GM18511 (cell line): ENCODE measurements around the gene OR7D4.
"Not testable (repeated sequence)": the region's sequence is repeated elsewhere in the genome, so short reads cannot be mapped to it uniquely, and the experiment has no call there.

Experiments used
- ATAC-seq: cut with Tn5 transposase; IDR thresholded peaks from one replicate; pipeline ENCODE4 v1.9.1; 2021; ENCODE audit warnings: mild to moderate bottlenecking, moderate library complexity; ENCODE audit not compliant: unreplicated experiment

The OR7D4 gene

DNA sequence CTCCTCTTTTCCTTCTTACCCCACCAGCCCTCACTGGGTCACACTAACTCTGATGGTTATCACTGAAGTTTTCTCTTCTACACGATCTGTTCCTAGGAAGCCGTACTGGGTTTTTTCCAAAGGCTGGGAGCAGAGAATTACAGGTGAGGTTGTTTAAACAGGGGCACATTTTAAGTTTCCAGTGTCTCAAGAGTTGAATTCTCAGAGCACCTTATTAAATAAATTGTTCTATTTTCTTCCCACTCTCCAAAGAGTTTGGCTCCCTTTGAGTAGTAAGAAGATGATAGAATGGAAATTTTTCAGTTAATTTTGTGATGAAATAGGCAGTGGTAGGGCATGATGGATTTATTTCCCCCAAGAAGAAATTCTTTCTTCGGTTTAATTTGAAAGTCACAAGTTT, at the start of gene OR7D4:
TSS of gene OR7D4 (minus strand) at position 101 of the 400 bp plus-strand sequence. CDS start 4,752 bp downstream, outside the sequence.
- ATAC-seq, result no peak

- ATAC-seq, result no peak
These were observed 31.8 kb upstream of the OR7D4 start for GRCh38 chr19:9251236-9251635.

DNA sequence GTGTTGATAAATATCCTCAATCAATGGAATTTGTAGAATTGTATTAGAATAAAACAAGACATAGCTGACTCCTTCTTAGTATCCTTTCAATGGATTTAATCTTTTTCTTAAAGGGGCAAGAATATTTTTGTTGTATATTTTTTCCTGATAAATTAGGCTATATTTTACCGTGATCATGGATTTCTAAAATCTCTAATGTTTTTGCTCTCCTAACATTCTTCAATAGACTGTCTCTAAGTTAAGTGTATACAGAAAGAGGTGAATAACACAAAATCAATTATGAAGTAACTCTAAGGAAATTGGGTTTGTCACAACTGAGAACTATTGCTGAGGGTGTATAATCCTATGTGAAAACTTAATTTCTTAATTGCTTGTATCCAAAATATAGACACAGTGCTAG, 31.2 kb upstream of the OR7D4 start, which contains the start of gene OR7E24:
TSS of gene OR7E24 (plus strand) at position 301 of the 400 bp plus-strand sequence. CDS start 114 bp downstream, outside the sequence.
- no peak for ATAC-seq

DNA sequence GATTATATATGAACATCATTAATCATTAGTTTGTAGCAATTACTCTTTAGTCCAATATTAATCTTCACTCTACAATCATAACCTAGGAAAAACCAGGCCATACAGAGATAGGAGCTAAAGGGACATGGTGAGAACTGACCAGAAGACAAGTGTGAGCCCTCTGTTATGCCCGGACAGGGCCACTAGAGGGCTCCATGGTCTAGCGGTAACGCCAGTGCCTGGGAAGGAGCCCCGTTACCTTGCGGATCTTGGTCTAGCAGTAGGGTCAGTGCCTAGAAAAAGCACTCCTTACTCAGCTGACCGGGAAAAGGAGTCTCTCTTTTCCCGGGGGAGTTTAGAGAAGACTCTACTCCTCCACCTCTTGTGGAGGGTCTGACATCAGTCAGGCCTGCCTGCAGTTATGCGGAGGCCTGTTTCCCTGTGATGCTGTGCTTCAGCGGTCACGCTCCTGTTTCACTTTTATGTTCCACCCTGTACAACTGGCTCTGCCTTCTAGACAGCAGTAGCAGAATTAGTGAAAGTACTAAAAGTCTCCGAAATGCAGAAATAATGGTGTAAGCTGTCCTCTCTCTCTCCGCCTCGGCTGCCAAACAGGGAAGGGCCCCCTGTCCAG, 13.8 kb downstream of the OR7D4 start:
- ATAC-seq, result no peak

GRCh38 chr19:9198044-9198443, 21.3 kb downstream of the OR7D4 start:
- ATAC-seq, result not testable (repeated sequence)

DNA sequence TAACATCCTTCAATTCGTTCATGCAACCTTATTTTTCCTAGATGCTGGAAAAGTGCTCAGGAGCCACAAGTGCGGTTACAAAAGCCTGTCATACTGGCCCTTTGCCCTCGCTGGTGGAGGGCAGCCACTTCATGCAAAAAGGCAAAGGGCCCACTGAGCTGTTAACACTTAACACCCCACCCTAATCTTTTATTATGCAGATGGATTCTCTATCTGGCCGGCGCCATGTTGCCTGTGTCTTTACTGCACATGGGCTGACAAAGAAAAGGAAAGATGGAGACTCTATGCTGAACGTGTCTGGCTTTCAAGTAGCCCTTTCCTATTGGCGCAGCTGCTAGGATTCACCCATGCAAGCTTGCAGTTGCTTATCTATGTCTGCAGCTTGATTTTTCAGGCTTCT, 29.9 kb downstream of the OR7D4 start:
- ATAC-seq, result no peak

- no peak for ATAC-seq
These were observed 32.2 kb downstream of the OR7D4 start for GRCh38 chr19:9187191-9187590.

- no peak for ATAC-seq
These were observed 36.4 kb downstream of the OR7D4 start for GRCh38 chr19:9183000-9183399.

- ATAC-seq, result no peak
These were observed 40.5 kb downstream of the OR7D4 start, which contains the start of gene OR7D2 for GRCh38 chr19:9178901-9179300. Gene OR7D2 (plus strand): TSS chr19:9178979. CDS start chr19:9185782, 6,803 bp downstream.

DNA sequence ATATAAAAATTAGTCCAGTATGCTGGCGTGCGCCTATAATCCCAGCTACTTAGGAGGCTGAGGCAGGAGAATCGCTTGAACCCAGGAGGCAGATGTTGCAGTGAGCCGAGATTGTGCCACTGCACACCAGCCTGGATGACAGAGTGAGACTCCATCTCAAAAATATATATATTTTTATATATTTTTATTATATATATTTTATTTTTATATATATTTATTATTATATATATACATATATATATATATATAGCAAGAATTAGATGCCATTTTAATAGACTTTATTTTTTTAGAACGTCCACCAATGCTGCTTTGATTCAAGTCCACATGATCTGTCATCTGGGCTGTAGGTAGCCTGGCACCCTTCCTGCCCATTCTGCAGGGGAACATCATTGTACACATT, 44.1 kb downstream of the OR7D4 start:
- no peak for ATAC-seq

- ATAC-seq, result no peak
These were observed 47.9 kb downstream of the OR7D4 start for GRCh38 chr19:9171393-9171991.

DNA sequence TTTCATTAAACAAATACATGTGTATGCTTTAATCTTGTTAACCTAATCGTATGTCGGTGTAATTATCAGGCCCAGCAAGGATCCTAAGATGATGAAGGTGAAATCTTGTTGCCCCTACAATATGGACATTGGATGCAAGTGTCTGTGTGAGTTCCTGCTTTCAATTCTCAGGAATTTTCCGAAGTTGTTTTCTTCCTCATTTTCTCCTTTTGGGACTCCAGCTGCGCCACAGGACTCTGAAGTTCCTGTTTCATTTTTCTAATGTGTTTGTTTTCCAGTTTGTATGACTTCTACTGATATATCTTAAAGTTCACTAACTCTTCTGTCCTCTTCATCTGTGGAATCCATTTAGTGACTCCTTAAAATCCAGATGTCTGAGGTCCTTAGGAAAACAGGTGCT, 52.5 kb downstream of the OR7D4 start:
- no peak for ATAC-seq

- no peak for ATAC-seq
These were observed 54.1 kb downstream of the OR7D4 start for GRCh38 chr19:9165261-9165660.

DNA sequence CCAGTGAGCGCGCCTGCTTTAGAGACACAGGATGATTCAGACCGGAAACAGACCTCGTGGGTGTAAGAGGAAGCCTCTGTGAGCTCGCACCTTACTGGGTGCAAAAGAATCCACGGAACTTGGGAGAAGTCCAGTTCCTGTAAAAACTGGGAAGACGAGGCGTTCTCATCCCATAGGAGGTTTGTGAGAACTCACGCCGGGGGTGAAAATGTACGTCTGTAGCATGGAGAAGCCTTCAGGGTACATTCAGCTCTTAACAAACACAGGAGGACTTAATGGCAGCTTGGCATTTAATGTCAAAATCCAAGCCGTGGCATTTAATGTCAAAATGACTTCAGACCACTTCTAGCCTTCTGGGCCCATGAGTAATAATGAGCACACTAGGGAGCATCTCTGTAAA, 58.0 kb downstream of the OR7D4 start:
- no peak for ATAC-seq
